Loucy (cell line): ENCODE data around the gene NXNL1.

Experiments
- EZH2phosphoT487 ChIP-seq: fragments of 200-600 bp; IDR thresholded peaks from 2 replicates; pipeline ENCODE4 v1.6.1; 2018; ENCODE audit warnings: antibody characterized with exemption, mild to moderate bottlenecking, moderate library complexity, borderline replicate concordance
- TF ChIP-seq, protein P1 (sequence below): fragments of 200-600 bp; sonication (generic); conservative IDR thresholded peaks from 2 replicates; pipeline ENCODE4 v1.5.1; 2014; ENCODE audit warnings: mild to moderate bottlenecking, antibody characterized with exemption, low read length

DNA sequence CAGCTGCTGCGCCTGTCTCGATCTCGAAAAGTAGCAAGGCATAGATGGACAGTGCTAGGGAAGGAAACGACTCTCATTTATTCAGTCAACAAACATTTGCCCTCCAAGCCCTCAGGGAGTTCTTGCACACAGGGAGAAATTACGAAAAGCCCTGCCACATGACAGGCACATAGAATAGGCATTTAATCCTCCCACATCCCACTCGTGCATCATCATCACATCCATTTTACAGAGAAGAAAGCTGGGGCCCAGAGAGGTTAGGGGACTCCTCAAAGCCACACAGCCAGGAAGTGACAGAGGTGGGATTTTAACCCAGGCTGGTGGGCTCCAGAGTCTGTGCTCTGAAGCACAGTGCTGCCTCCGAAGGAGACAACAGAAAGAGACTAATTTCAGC, 23.9 kb downstream of the NXNL1 start:
- TF ChIP-seq, protein P1, sequence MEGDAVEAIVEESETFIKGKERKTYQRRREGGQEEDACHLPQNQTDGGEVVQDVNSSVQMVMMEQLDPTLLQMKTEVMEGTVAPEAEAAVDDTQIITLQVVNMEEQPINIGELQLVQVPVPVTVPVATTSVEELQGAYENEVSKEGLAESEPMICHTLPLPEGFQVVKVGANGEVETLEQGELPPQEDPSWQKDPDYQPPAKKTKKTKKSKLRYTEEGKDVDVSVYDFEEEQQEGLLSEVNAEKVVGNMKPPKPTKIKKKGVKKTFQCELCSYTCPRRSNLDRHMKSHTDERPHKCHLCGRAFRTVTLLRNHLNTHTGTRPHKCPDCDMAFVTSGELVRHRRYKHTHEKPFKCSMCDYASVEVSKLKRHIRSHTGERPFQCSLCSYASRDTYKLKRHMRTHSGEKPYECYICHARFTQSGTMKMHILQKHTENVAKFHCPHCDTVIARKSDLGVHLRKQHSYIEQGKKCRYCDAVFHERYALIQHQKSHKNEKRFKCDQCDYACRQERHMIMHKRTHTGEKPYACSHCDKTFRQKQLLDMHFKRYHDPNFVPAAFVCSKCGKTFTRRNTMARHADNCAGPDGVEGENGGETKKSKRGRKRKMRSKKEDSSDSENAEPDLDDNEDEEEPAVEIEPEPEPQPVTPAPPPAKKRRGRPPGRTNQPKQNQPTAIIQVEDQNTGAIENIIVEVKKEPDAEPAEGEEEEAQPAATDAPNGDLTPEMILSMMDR = no peak
- TF ChIP-seq EZH2phosphoT487 = no peak
